Gastroesophageal sphincter (tissue), 3 donors: ENCODE data around the gene DAB1.

Experiments used
- POLR2A ChIP-seq, 2 donors: fragments of 450-650 bp; IDR thresholded peaks; one replicate each; pipeline ENCODE4 v1.6.1; 2017; ENCODE audit warnings: antibody characterized with exemption in 2 of 2, mild to moderate bottlenecking in 2 of 2, moderate library complexity in 1 of 2
- POLR2AphosphoS5 ChIP-seq: sonication (generic); formaldehyde crosslinking; IDR thresholded peaks from one replicate; pipeline ENCODE4 v1.6.1; 2017; ENCODE audit warnings: antibody characterized with exemption
- TF ChIP-seq, protein P1 (sequence below), 4 experiments: fragments of 200-600 bp in 2 of 4; fragments of 450-650 bp in 2 of 4; sonication (generic) in 1 of 4; IDR thresholded peaks; one replicate each; pipeline ENCODE4 v1.5.1; 2017 to 2019; ENCODE audit warnings: antibody characterized with exemption in 4 of 4, mild to moderate bottlenecking in 2 of 4, moderate library complexity in 2 of 4

DNA sequence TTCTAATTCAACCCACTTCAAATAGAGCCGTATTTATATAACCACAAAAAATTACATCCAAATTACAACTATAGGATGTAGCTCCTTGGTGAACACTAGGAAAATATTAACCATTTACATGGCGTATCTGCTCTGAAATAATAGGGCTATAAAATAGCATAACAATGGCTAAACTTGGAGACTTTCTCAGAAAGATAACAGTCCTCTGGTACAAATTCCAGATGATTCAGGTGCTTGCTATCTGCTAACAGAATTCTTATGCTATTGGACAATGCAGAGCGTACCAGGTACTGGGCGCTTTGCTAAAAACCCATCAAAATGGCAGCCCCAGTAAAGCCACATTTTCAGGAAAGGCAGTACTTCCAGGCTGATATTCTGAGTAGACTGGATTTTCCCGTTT is 248.4 kb downstream of the DAB1 start:
- TF ChIP-seq, protein P1, sequence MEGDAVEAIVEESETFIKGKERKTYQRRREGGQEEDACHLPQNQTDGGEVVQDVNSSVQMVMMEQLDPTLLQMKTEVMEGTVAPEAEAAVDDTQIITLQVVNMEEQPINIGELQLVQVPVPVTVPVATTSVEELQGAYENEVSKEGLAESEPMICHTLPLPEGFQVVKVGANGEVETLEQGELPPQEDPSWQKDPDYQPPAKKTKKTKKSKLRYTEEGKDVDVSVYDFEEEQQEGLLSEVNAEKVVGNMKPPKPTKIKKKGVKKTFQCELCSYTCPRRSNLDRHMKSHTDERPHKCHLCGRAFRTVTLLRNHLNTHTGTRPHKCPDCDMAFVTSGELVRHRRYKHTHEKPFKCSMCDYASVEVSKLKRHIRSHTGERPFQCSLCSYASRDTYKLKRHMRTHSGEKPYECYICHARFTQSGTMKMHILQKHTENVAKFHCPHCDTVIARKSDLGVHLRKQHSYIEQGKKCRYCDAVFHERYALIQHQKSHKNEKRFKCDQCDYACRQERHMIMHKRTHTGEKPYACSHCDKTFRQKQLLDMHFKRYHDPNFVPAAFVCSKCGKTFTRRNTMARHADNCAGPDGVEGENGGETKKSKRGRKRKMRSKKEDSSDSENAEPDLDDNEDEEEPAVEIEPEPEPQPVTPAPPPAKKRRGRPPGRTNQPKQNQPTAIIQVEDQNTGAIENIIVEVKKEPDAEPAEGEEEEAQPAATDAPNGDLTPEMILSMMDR (IDR thresholded peaks at IDR 0.05) = no peak
- TF ChIP-seq POLR2A (IDR thresholded peaks at IDR 0.05) = no peak
- no peak for TF ChIP-seq POLR2AphosphoS5
